Endothelial cell of umbilical vein (primary cell): ENCODE measurements around the gene TSPAN4. TPM values are rescaled to one million over a fixed set of nuclear protein-coding genes. Genes with fewer than 3 reads are reported as not detected.

ENCODE experiments used
- BruUV-seq: library from RNA; stranded (reverse); fragments of 400-500 nt; replicated peaks from 2 replicates; lab custom pipeline; 2021; lab: Mats Ljungman, UMichigan
- CTCF ChIA-PET: fragments of 300-600, 350-600 bp; sonication (Branson Sonifier 250); formaldehyde crosslinking; loops from one replicate; lab custom pipeline; 2021; ENCODE audit warnings: antibody characterized with exemption, inconsistent platforms; lab: Charles Lee
- POLR2A ChIA-PET: fragments of 300-600, 350-600 bp; sonication (Branson Sonifier 250); formaldehyde crosslinking; loops from one replicate; lab custom pipeline; 2021; ENCODE audit warnings: antibody characterized with exemption, inconsistent platforms; lab: Charles Lee
- DNase-seq: peaks from one replicate; pipeline ENCODE4 v3.0.0-alpha.2; 2011; ENCODE audit warnings: low read depth, low spot score
- FAIRE-seq: peaks from 2 replicates; lab custom pipeline; 2011; peaks lifted over from hg19 to GRCh38; lab: Jason Lieb, UNC
- H2AFZ ChIP-seq: 2 replicates; pipeline ENCODE4 v1.6.0; 2012; ENCODE audit warnings: low read depth, low read length, control low read depth, inconsistent platforms
- H3K27ac ChIP-seq: 2 replicates; pipeline ENCODE4 v1.5.1; 2011; ENCODE audit warnings: low read depth, mild to moderate bottlenecking, control low read depth, low read length, moderate library complexity; ENCODE audit not compliant: insufficient read depth
- H3K27me3 ChIP-seq, 2 experiments: 2 replicates each; pipeline versions ENCODE4 v1.6.0 to v1.6.1; 2011; ENCODE audit warnings: low read length in 2 of 2, mixed read lengths in 1 of 2; ENCODE audit not compliant: control insufficient read depth in 2 of 2, insufficient read depth in 2 of 2
- H3K36me3 ChIP-seq, 2 experiments: 2 replicates in 1 of 2; 3 replicates in 1 of 2; pipeline ENCODE4 v1.5.1; 2011; ENCODE audit warnings: low read length in 2 of 2, mild to moderate bottlenecking in 1 of 2, moderate library complexity in 1 of 2; ENCODE audit not compliant: control insufficient read depth in 2 of 2, insufficient read depth in 2 of 2; ENCODE audit errors: extremely low read depth in 1 of 2
- H3K4me1 ChIP-seq: 3 replicates; pipeline ENCODE4 v1.5.1; 2011; ENCODE audit warnings: mild to moderate bottlenecking, low read length; ENCODE audit not compliant: control insufficient read depth, insufficient read depth; ENCODE audit errors: extremely low read depth
- H3K4me2 ChIP-seq: 2 replicates; pipeline ENCODE4 v1.6.1; 2011; ENCODE audit warnings: low read length, control low read depth, mixed read lengths; ENCODE audit not compliant: insufficient read depth
- H3K4me3 ChIP-seq, 3 experiments: fragments of 200-600 bp in 1 of 3; sonication (generic), shearing (Covaris generic) in 1 of 3; replicated peaks in 1 of 3; 2 replicates each; pipeline ENCODE4 v1.5.1; 2011 to 2016; ENCODE audit warnings: control low read depth in 3 of 3, low read length in 3 of 3, mild to moderate bottlenecking in 2 of 3, inconsistent platforms in 1 of 3, low read depth in 1 of 3, moderate library complexity in 1 of 3; ENCODE audit not compliant: insufficient read depth in 1 of 3
- H3K79me2 ChIP-seq: 2 replicates; pipeline ENCODE4 v1.6.0; 2012; ENCODE audit warnings: low read length, inconsistent platforms; ENCODE audit not compliant: control insufficient read depth, insufficient read depth
- H3K9ac ChIP-seq: replicated peaks from 2 replicates; pipeline ENCODE3; 2011; ENCODE audit warnings: low read length, control low read depth; ENCODE audit not compliant: insufficient read depth; ENCODE audit errors: extremely low read depth
- H3K9me1 ChIP-seq: replicated peaks from 3 replicates; pipeline ENCODE4 v1.6.0; 2011; ENCODE audit warnings: mild to moderate bottlenecking, low read length; ENCODE audit not compliant: control insufficient read depth, insufficient read depth; ENCODE audit errors: extremely low read depth
- H3K9me3 ChIP-seq: replicated peaks from 2 replicates; pipeline ENCODE4 v1.5.1; 2012; ENCODE audit warnings: low read length, inconsistent platforms; ENCODE audit not compliant: control insufficient read depth, insufficient read depth
- H4K20me1 ChIP-seq: replicated peaks from 2 replicates; pipeline ENCODE3; 2011; ENCODE audit warnings: mild to moderate bottlenecking, low read length; ENCODE audit not compliant: control insufficient read depth, insufficient read depth; ENCODE audit errors: extremely low read depth
- CTCF ChIP-seq, 2 donors: IDR thresholded peaks; 1 replicate in 1 of 2; 2 replicates in 1 of 2; pipeline ENCODE4 v1.5.1; 2011; ENCODE audit warnings: low read length in 2 of 2, mild to moderate bottlenecking in 2 of 2, moderate library complexity in 2 of 2, control low read depth in 1 of 2, inconsistent platforms in 1 of 2, low read depth in 1 of 2; ENCODE audit not compliant: insufficient read depth in 1 of 2; ENCODE audit errors: extremely low read depth in 1 of 2
- EZH2 ChIP-seq: IDR thresholded peaks from 2 replicates; pipeline ENCODE4 v1.6.1; 2012; ENCODE audit warnings: borderline replicate concordance, low read depth, mild to moderate bottlenecking, moderate library complexity, low read length, inconsistent platforms; ENCODE audit not compliant: severe bottlenecking
- FOS ChIP-seq: IDR thresholded peaks from 2 replicates; pipeline ENCODE4 v1.6.1; 2011; ENCODE audit warnings: mild to moderate bottlenecking, low read length, moderate library complexity, borderline replicate concordance; ENCODE audit not compliant: insufficient read depth
- GATA2 ChIP-seq: IDR thresholded peaks from 2 replicates; pipeline ENCODE4 v1.7.0; 2011; ENCODE audit warnings: low read depth, mild to moderate bottlenecking, moderate library complexity, mixed read lengths, low read length; ENCODE audit not compliant: insufficient read length, insufficient read depth
- JUN ChIP-seq: IDR thresholded peaks from 2 replicates; pipeline ENCODE4 v1.6.1; 2011; ENCODE audit warnings: borderline replicate concordance, low read depth; ENCODE audit not compliant: insufficient read length, insufficient read depth
- MAX ChIP-seq: IDR thresholded peaks from 2 replicates; pipeline ENCODE4 v1.6.1; 2011; ENCODE audit not compliant: insufficient read depth, insufficient read length
- MYC ChIP-seq: IDR thresholded peaks from one replicate; pipeline ENCODE4 v1.6.1; 2011; ENCODE audit warnings: mild to moderate bottlenecking, low read depth, low read length
- POLR2A ChIP-seq: IDR thresholded peaks from 2 replicates; pipeline ENCODE4 v1.6.1; 2012; ENCODE audit warnings: low read depth, mild to moderate bottlenecking, control low read depth, low read length
- POLR2AphosphoS5 ChIP-seq: IDR thresholded peaks from 2 replicates; pipeline ENCODE4 v1.6.1; 2012; ENCODE audit warnings: low read depth, mild to moderate bottlenecking, control low read depth, low read length, moderate library complexity; ENCODE audit not compliant: insufficient read depth
- dilution Hi-C: fragments of 300-500 bp; cut with MboI; formaldehyde crosslinking; loops from one replicate; pipeline ENCODE4 v1.15.0; 2019; ENCODE audit warnings: low sequenced_read_pairs; ENCODE audit not compliant: extremely low pct_ligation_motif_present
- intact Hi-C: fragments of 100-400 bp; cut with micrococcal nuclease; formaldehyde crosslinking; loops from one replicate; pipeline ENCODE4 v1.10.0; 2022
- polyA plus RNA-seq, 4 experiments: library from polyadenylated mRNA; depleted of rRNA in 3 of 4; stranded (reverse) in 3 of 4; unstranded in 1 of 4; fragments of >200 nt; gene quantifications; 2 replicates each; pipeline versions ENCODE4 v1.2.1 to v1.2.3, GENCODE V29; 2011 to 2012; ENCODE audit warnings: missing spikeins in 1 of 4
- total RNA-seq: library from RNA; stranded (reverse); gene quantifications from 2 replicates; pipeline ENCODE4 v1.2.3, GENCODE V29; 2021

Gene TSPAN4
- total and polyA plus RNA-seq, 2 donors (not counting 3 experiments of a cell fraction or from before 2014, with no cell fraction given) = 114 to 199 TPM

- H3K79me2 ChIP-seq = peaks cover 11% of the 10 kb centered on the region
- peaks cover 14% of the 10 kb centered on the region for H3K4me1 ChIP-seq
- BruUV-seq = no TSS peak
- peak within 1 kb of the TSS; percentile 56 for H2AFZ ChIP-seq
- intact Hi-C loops = no loop called here
- no peaks in the 10 kb centered on the region for H3K9me3 ChIP-seq
- H3K36me3 ChIP-seq = peaks cover 0 to 20% of the 10 kb centered on the region in 2 experiments
- TF ChIP-seq JUN (no peak), MAX (no peak), CTCF (IDR thresholded peaks at IDR 0.05; ENCODE audit: extremely low read depth in 1 of 2, insufficient read depth in 1 of 2, low read depth in 1 of 2, low read length in 2 of 2) (peak; percentile 71 to 77), MYC (no peak), FOS (no peak), POLR2A (no peak), GATA2 (no peak), EZH2 (no peak), POLR2AphosphoS5 (peak; percentile 79)
- no peaks in the 10 kb centered on the region for H4K20me1 ChIP-seq
- peak within 1 kb of the TSS; percentile 32 for H3K27ac ChIP-seq
- peak within 1 kb of the TSS; percentile 45 for H3K9ac ChIP-seq
- dilution Hi-C loops = no loop called here
- peak within 1 kb of the TSS; percentile 57 to 66 (median 64) for H3K4me3 ChIP-seq
- ChIA-PET CTCF (interaction anchor here (1.3 to 2.1 kb wide), 2 partner anchors 11 to 12 kb away, joined by 6 to 9 read pairs; partner anchors contain the start of gene RPLP2), POLR2A (interaction anchor here (0.7 kb wide), 1 partner anchor 198 kb away, joined by 3 read pairs; no protein-coding TSS in a partner anchor)
- no peaks in the 10 kb centered on the region for H3K9me1 ChIP-seq
- H3K4me2 ChIP-seq = peak within 1 kb of the TSS; percentile 62
- H3K27me3 ChIP-seq = no peaks in the 10 kb centered on the region
- DNase-seq (peak; percentile 71), FAIRE-seq (no peak)
Observed at GRCh38 chr11:798093-798713, 44.4 kb upstream of the TSPAN4 start, which contains the start of gene SLC25A22. TSS of gene SLC25A22 (minus strand) at chr11:798281. CDS start at chr11:795006, 3,275 bp downstream.
